HEK293 (cell line): ENCODE results near the gene CDH12.

Experiments
- CTCF ChIA-PET: fragments of 350-600 bp; formaldehyde crosslinking; extraction: SDS; loops from one replicate; lab custom pipeline; 2021; ENCODE audit warnings: antibody characterized with exemption; lab: Yijun Ruan, JAX
- POLR2A ChIA-PET: fragments of 300-600 bp; formaldehyde crosslinking; extraction: SDS; loops from one replicate; lab custom pipeline; 2020; ENCODE audit warnings: antibody characterized with exemption, inconsistent platforms; lab: Yijun Ruan, JAX
- H3K27ac ChIP-seq: fragments of 200-500 bp; sonication (Bioruptor generic); 2 replicates; pipeline ENCODE4 v1.5.1; 2014; ENCODE audit warnings: low read depth, low read length, control low read depth, inconsistent platforms; ENCODE audit errors: extremely low read depth
- H3K36me3 ChIP-seq, 2 experiments: fragments of 200-500 bp in 1 of 2; sonication (Bioruptor generic) in 1 of 2; 1 replicate in 1 of 2; 2 replicates in 1 of 2; pipeline ENCODE4 v1.5.1; 2014 to 2017; ENCODE audit warnings: inconsistent platforms in 2 of 2, low read length in 2 of 2; ENCODE audit not compliant: control insufficient read depth in 2 of 2, insufficient read depth in 1 of 2
- H3K4me1 ChIP-seq: fragments of 200-500 bp; sonication (Bioruptor generic); 2 replicates; pipeline ENCODE4 v1.5.1; 2014; ENCODE audit warnings: mild to moderate bottlenecking, low read length, inconsistent platforms; ENCODE audit not compliant: control insufficient read depth, insufficient read depth
- H3K4me3 ChIP-seq: 2 replicates; pipeline ENCODE4 v1.5.1; 2011; ENCODE audit warnings: low read depth, mild to moderate bottlenecking, control low read depth, low read length, moderate library complexity
- H3K9me3 ChIP-seq: fragments of 200-500 bp; sonication (Bioruptor generic); 2 replicates; pipeline ENCODE4 v1.5.1; 2014; ENCODE audit warnings: low read depth, low read length, inconsistent platforms; ENCODE audit not compliant: control insufficient read depth, insufficient read depth
- GLI4 ChIP-seq: fragments of 450-650 bp; formaldehyde crosslinking; IDR thresholded peaks from 2 replicates; pipeline ENCODE4 v1.5.1; 2016; ENCODE audit warnings: missing biosample characterization, missing genetic modification characterization
- ZBTB48 ChIP-seq: fragments of 450-650 bp; formaldehyde crosslinking; IDR thresholded peaks from 2 replicates; pipeline ENCODE4 v1.5.1; 2016; ENCODE audit warnings: missing biosample characterization, missing genetic modification characterization
- ZNF114 ChIP-seq: fragments of 450-650 bp; formaldehyde crosslinking; IDR thresholded peaks from 2 replicates; pipeline ENCODE4 v1.5.0; 2017; ENCODE audit warnings: missing biosample characterization, missing genetic modification characterization
- ZNF350 ChIP-seq: fragments of 450-650 bp; formaldehyde crosslinking; IDR thresholded peaks from 2 replicates; pipeline ENCODE4 v1.5.0; 2017; ENCODE audit warnings: missing biosample characterization, mild to moderate bottlenecking, missing genetic modification characterization
- ZNF514 ChIP-seq: fragments of 450-650 bp; formaldehyde crosslinking; IDR thresholded peaks from 2 replicates; pipeline ENCODE4 v1.5.1; 2016; ENCODE audit warnings: missing biosample characterization, missing genetic modification characterization
- ZNF629 ChIP-seq: fragments of 450-650 bp; formaldehyde crosslinking; IDR thresholded peaks from 2 replicates; pipeline ENCODE4 v1.5.1; 2017; ENCODE audit warnings: missing biosample characterization, missing genetic modification characterization
- ZNF785 ChIP-seq: fragments of 450-650 bp; formaldehyde crosslinking; IDR thresholded peaks from 2 replicates; pipeline ENCODE4 v1.5.1; 2016; ENCODE audit warnings: missing biosample characterization, missing genetic modification characterization
- TF ChIP-seq, protein P1 (sequence below): fragments of 450-650 bp; formaldehyde crosslinking; IDR thresholded peaks from 2 replicates; pipeline ENCODE4 v1.5.1; 2016; ENCODE audit warnings: missing biosample characterization, missing genetic modification characterization
- TF ChIP-seq, protein P2 (sequence below): fragments of 450-650 bp; formaldehyde crosslinking; IDR thresholded peaks from 2 replicates; pipeline ENCODE4 v1.5.1; 2016; ENCODE audit warnings: missing biosample characterization, missing genetic modification characterization
- TF ChIP-seq, protein P3 (sequence below): fragments of 450-650 bp; formaldehyde crosslinking; IDR thresholded peaks from 2 replicates; pipeline ENCODE4 v1.5.1; 2016; ENCODE audit warnings: missing biosample characterization, missing genetic modification characterization
- TF ChIP-seq, protein P4 (sequence below): fragments of 450-650 bp; formaldehyde crosslinking; IDR thresholded peaks from 2 replicates; pipeline ENCODE4 v1.5.1; 2016; ENCODE audit warnings: missing biosample characterization, missing genetic modification characterization, borderline replicate concordance
- TF ChIP-seq, protein P5 (sequence below): fragments of 450-650 bp; formaldehyde crosslinking; IDR thresholded peaks from 2 replicates; pipeline ENCODE4 v1.5.1; 2017; ENCODE audit warnings: missing biosample characterization, missing genetic modification characterization
- TF ChIP-seq, protein P6 (sequence below): fragments of 450-650 bp; formaldehyde crosslinking; IDR thresholded peaks from 2 replicates; pipeline ENCODE4 v1.5.1; 2016; ENCODE audit warnings: missing biosample characterization, missing genetic modification characterization

Gene CDH12

DNA sequence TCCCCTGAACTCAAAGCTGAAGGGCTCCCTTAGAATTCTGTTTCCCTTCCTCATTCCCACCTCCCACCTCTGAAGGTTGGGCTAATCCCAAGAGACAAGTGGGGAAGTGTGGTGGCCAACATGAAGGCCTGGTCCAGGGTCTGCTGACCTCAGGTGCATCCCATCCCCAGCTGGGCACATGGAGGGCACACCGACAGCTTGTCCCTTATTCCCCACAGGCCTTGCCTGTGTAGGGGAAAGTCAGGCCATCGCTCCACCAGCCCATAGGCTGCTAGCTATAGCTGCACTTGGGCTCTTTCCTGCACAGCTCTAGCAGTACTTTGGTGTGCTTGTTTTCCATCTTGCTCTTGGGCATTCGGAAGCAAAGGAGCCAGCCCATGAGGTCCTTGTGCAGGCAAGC is 247.7 kb downstream of the CDH12 start (continued):
- TF ChIP-seq, protein P1, sequence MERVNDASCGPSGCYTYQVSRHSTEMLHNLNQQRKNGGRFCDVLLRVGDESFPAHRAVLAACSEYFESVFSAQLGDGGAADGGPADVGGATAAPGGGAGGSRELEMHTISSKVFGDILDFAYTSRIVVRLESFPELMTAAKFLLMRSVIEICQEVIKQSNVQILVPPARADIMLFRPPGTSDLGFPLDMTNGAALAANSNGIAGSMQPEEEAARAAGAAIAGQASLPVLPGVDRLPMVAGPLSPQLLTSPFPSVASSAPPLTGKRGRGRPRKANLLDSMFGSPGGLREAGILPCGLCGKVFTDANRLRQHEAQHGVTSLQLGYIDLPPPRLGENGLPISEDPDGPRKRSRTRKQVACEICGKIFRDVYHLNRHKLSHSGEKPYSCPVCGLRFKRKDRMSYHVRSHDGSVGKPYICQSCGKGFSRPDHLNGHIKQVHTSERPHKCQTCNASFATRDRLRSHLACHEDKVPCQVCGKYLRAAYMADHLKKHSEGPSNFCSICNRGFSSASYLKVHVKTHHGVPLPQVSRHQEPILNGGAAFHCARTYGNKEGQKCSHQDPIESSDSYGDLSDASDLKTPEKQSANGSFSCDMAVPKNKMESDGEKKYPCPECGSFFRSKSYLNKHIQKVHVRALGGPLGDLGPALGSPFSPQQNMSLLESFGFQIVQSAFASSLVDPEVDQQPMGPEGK = no peak
- TF ChIP-seq, protein P2, sequence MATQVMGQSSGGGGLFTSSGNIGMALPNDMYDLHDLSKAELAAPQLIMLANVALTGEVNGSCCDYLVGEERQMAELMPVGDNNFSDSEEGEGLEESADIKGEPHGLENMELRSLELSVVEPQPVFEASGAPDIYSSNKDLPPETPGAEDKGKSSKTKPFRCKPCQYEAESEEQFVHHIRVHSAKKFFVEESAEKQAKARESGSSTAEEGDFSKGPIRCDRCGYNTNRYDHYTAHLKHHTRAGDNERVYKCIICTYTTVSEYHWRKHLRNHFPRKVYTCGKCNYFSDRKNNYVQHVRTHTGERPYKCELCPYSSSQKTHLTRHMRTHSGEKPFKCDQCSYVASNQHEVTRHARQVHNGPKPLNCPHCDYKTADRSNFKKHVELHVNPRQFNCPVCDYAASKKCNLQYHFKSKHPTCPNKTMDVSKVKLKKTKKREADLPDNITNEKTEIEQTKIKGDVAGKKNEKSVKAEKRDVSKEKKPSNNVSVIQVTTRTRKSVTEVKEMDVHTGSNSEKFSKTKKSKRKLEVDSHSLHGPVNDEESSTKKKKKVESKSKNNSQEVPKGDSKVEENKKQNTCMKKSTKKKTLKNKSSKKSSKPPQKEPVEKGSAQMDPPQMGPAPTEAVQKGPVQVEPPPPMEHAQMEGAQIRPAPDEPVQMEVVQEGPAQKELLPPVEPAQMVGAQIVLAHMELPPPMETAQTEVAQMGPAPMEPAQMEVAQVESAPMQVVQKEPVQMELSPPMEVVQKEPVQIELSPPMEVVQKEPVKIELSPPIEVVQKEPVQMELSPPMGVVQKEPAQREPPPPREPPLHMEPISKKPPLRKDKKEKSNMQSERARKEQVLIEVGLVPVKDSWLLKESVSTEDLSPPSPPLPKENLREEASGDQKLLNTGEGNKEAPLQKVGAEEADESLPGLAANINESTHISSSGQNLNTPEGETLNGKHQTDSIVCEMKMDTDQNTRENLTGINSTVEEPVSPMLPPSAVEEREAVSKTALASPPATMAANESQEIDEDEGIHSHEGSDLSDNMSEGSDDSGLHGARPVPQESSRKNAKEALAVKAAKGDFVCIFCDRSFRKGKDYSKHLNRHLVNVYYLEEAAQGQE = no peak
- TF ChIP-seq, protein P3, sequence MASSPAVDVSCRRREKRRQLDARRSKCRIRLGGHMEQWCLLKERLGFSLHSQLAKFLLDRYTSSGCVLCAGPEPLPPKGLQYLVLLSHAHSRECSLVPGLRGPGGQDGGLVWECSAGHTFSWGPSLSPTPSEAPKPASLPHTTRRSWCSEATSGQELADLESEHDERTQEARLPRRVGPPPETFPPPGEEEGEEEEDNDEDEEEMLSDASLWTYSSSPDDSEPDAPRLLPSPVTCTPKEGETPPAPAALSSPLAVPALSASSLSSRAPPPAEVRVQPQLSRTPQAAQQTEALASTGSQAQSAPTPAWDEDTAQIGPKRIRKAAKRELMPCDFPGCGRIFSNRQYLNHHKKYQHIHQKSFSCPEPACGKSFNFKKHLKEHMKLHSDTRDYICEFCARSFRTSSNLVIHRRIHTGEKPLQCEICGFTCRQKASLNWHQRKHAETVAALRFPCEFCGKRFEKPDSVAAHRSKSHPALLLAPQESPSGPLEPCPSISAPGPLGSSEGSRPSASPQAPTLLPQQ (tag by site-specific recombination) = no peak
- TF ChIP-seq, protein P4, sequence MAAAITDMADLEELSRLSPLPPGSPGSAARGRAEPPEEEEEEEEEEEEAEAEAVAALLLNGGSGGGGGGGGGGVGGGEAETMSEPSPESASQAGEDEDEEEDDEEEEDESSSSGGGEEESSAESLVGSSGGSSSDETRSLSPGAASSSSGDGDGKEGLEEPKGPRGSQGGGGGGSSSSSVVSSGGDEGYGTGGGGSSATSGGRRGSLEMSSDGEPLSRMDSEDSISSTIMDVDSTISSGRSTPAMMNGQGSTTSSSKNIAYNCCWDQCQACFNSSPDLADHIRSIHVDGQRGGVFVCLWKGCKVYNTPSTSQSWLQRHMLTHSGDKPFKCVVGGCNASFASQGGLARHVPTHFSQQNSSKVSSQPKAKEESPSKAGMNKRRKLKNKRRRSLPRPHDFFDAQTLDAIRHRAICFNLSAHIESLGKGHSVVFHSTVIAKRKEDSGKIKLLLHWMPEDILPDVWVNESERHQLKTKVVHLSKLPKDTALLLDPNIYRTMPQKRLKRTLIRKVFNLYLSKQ (tag by site-specific recombination) = no peak

DNA sequence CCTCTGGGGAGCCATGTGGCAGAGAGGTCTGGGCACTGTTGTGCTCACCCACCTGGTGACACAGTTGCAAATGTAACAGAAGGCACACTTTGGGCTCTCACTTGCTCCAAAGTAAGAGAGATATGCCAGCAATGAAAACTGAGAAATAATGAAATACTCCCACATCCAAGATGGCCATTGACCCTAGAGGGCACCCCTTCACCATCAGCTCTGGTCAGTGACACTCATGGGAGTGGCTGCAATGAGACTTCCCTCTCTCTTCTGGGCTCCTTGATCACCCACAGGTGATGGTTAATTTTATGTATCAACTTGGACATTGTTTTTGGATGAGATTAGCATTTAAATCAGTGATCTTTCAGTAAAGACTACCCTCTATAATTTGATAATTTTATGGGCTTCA is 248.4 kb downstream of the CDH12 start:
- H3K36me3 ChIP-seq = no peaks in the 10 kb centered on the region
- no peak overlapping the region for H3K4me3 ChIP-seq
- ChIA-PET POLR2A (no interaction called here), CTCF (interaction anchor here (0.5 kb wide), 1 partner anchor 26 kb away, joined by 3 read pairs; no protein-coding TSS in a partner anchor)
- H3K4me1 ChIP-seq = no peaks in the 10 kb centered on the region
- no peaks in the 10 kb centered on the region for H3K9me3 ChIP-seq
- no peak overlapping the region for H3K27ac ChIP-seq
- TF ChIP-seq ZNF514 (tag by site-specific recombination) (no peak), ZNF629 (tag by site-specific recombination) (no peak), GLI4 (tag by site-specific recombination) (no peak), ZNF114 (tag by site-specific recombination) (no peak), ZNF350 (tag by site-specific recombination) (no peak), ZBTB48 (no peak), ZNF785 (no peak)
- TF ChIP-seq, protein P5, sequence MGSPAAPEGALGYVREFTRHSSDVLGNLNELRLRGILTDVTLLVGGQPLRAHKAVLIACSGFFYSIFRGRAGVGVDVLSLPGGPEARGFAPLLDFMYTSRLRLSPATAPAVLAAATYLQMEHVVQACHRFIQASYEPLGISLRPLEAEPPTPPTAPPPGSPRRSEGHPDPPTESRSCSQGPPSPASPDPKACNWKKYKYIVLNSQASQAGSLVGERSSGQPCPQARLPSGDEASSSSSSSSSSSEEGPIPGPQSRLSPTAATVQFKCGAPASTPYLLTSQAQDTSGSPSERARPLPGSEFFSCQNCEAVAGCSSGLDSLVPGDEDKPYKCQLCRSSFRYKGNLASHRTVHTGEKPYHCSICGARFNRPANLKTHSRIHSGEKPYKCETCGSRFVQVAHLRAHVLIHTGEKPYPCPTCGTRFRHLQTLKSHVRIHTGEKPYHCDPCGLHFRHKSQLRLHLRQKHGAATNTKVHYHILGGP (tag by site-specific recombination) = no peak
- TF ChIP-seq, protein P6, sequence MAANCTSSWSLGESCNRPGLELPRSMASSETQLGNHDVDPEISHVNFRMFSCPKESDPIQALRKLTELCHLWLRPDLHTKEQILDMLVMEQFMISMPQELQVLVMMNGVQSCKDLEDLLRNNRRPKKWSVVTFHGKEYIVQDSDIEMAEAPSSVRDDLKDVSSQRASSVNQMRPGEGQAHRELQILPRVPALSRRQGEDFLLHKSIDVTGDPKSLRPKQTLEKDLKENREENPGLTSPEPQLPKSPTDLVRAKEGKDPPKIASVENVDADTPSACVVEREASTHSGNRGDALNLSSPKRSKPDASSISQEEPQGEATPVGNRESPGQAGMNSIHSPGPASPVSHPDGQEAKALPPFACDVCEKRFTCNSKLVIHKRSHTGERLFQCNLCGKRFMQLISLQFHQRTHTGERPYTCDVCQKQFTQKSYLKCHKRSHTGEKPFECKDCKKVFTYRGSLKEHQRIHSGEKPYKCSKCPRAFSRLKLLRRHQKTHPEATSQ (tag by site-specific recombination) = no peak
